ENCODE data around the gene UPF3A. TPM values are rescaled to one million over a fixed set of nuclear protein-coding genes. Genes with fewer than 3 reads are reported as not detected.

Gene UPF3A
- total RNA-seq, 2 experiments from 2014 or later, result 63.8 to 68.7 TPM

GRCh38 chr13:114269281-114269770, 12.1 kb upstream of the UPF3A start:
- Mint-ChIP-seq H3K27me3 (no peaks in the 10 kb centered on the region), H3K27ac (no peak overlapping the region), H3K4me3 (no peak overlapping the region), H3K36me3 (peaks cover 50% of the 10 kb centered on the region), H3K9me3 (peaks cover 4% of the 10 kb centered on the region), H3K4me1 (peaks cover 12% of the 10 kb centered on the region)
- DNase-seq, result no peak
- no peak for ATAC-seq (ENCODE audit: low read depth)
- POLR2A ChIA-PET, result no interaction called here

- Mint-ChIP-seq H3K4me3 (no peak overlapping the region), H3K9me3 (peaks cover 4% of the 10 kb centered on the region), H3K27ac (no peak overlapping the region), H3K27me3 (no peaks in the 10 kb centered on the region), H3K36me3 (peaks cover 48% of the 10 kb centered on the region), H3K4me1 (peaks cover 10% of the 10 kb centered on the region)
- ATAC-seq (ENCODE audit: low read depth) (no peak), DNase-seq (no peak)
- POLR2A ChIA-PET, result no interaction called here
Measured at GRCh38 chr13:114272977-114273376, 8.4 kb upstream of the UPF3A start.

- no peaks in the 10 kb centered on the region for H3K9me3 Mint-ChIP-seq
- peaks cover 10% of the 10 kb centered on the region for H3K4me1 Mint-ChIP-seq
- peaks cover 35% of the 10 kb centered on the region for H3K36me3 Mint-ChIP-seq
- no peak for DNase-seq
- no peak for ATAC-seq (ENCODE audit: low read depth)
- H3K4me3 Mint-ChIP-seq, result no peak overlapping the region
- POLR2A ChIA-PET, result interaction anchor here (0.9 kb wide), 1 partner anchor 44 kb away, joined by 4 read pairs; no protein-coding TSS in a partner anchor
- H3K27ac Mint-ChIP-seq, result no peak overlapping the region
- H3K27me3 Mint-ChIP-seq, result no peaks in the 10 kb centered on the region
Measured at GRCh38 chr13:114275304-114275703, 6.1 kb upstream of the UPF3A start.

DNA sequence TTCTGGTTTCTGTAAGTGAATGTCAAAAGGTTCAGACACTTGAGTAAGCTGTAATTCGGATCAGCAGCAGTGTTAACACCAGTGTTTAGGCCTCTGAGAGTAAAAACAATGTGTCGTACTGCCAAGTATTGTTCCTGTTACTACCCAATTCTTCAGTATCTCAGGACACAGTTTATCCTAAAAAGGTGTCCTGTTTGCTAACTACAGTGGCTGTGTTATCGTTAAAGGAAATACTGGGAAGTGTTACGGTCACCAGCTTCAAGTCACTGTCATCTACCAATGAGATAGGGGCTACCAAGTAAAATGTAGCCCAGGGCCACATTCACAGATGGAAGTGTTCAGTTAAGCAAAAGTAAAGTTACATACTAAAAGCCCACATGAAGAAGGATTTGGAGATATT, 2.3 kb upstream of the UPF3A start:
- ATAC-seq (ENCODE audit: low read depth) (no peak), DNase-seq (no peak)
- Mint-ChIP-seq H3K4me3 (no peak overlapping the region), H3K36me3 (peaks cover 23% of the 10 kb centered on the region), H3K4me1 (peaks cover 25% of the 10 kb centered on the region), H3K27ac (peak overlapping the region; percentile 97), H3K27me3 (no peaks in the 10 kb centered on the region), H3K9me3 (no peaks in the 10 kb centered on the region)
- POLR2A ChIA-PET, result interaction anchor here (1.4 kb wide), 1 partner anchor 56 kb away, joined by 3 read pairs; no protein-coding TSS in a partner anchor

DNA sequence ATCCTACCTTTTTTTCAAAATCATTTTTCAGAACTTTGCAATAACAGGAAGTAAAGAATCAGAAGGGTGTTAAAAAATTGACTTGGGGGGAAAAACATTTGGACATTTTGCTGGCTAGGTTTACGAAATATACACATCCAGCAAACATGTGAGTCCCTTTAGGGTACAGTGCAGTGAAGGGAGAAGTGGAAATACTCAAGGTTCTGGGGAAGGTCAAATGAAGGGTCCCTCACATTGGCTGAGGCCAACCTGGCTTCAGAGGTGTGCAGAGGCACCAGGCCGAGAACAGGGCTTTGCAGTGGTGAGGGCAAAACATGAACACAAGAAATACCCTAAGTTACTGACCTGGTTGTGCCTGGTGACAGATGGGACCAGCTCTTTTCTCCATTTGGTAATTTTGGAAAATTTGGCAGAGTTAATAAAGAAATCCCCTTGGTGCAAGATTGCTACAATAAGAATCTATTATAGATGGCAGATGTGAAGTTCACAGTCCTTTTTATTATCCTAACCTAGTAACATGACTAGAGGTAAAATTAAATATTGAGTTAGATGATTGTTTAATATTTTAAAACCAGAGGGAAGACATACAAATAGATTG, 1.5 kb upstream of the UPF3A start:
- Mint-ChIP-seq H3K9me3 (no peaks in the 10 kb centered on the region), H3K27ac (peak overlapping the region; percentile 97), H3K36me3 (peaks cover 23% of the 10 kb centered on the region), H3K4me3 (peak overlapping the region; percentile 71), H3K27me3 (no peaks in the 10 kb centered on the region), H3K4me1 (peaks cover 26% of the 10 kb centered on the region)
- POLR2A ChIA-PET, result interaction anchor here (1.0 to 2.1 kb wide), 3 partner anchors 35 to 61 kb away, joined by 3 to 9 read pairs (median 4); no protein-coding TSS in a partner anchor
- DNase-seq (no peak), ATAC-seq (ENCODE audit: low read depth) (no peak)

DNA sequence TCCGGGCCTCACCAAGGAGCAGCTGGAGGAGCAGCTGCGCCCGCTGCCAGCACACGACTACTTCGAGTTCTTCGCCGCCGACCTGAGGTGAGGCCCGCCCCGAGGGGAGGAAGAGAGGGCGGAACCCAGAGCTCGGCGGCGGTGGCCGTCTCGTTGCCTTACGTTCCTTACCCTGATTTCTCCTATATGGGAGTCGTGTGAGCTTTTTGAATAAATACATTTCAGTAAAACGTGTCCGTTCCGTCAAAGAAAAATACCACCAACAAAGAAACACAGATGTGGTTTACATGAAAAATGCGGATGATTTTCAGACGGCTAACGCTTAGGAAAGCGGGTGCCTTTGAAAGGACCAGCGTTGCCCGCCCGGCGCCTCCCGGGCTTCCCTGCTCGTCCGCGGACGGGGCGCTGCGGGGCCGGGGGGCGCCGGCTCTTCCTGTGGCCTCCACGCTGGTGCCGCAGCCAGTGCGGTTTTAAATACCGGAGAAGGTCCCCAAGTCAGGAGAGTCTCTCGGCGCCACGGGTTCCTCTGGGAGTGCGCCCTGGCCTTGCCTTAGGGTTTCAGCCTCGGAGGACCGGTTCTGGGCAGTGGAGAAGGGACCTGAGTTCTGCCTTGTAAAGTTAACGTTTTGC, 755 bp downstream of the UPF3A start:
- DNase-seq (peak; percentile 63), ATAC-seq (ENCODE audit: low read depth) (peak; percentile 71)
- POLR2A ChIA-PET, result interaction anchor here (0.9 to 2.1 kb wide), 4 partner anchors 12 to 46 kb away, joined by 4 to 9 read pairs (median 6); partner anchors contain the start of gene CHAMP1
- H3K4me3 Mint-ChIP-seq, result peak overlapping the region; percentile 89
- peaks cover 29% of the 10 kb centered on the region for H3K4me1 Mint-ChIP-seq
- H3K27me3 Mint-ChIP-seq, result no peaks in the 10 kb centered on the region
- peaks cover 30% of the 10 kb centered on the region for H3K36me3 Mint-ChIP-seq
- H3K27ac Mint-ChIP-seq, result peak overlapping the region; percentile 97
- no peaks in the 10 kb centered on the region for H3K9me3 Mint-ChIP-seq

DNA sequence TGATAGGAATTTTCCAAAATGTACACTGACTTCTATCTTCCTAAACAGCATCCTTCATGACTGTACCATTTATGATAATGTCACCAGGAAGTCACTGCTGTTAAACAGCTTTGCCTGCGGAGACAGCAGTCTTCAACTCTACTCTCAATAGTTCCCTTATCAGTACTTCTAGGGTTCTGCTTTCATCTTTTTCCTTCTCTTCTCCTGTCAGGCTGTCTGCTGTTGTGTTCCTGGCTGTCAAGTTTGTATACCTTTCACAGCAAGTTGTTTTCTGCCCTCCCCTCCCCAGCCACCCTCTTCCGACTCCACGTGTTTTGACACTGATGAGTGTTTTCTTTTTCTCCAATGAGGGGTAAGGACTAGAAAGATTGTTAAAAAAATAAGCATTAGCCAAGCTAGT, 2.2 kb downstream of the UPF3A start:
- peaks cover 36% of the 10 kb centered on the region for H3K36me3 Mint-ChIP-seq
- POLR2A ChIA-PET, result no interaction called here
- peaks cover 32% of the 10 kb centered on the region for H3K4me1 Mint-ChIP-seq
- DNase-seq (no peak), ATAC-seq (ENCODE audit: low read depth) (no peak)
- no peaks in the 10 kb centered on the region for H3K27me3 Mint-ChIP-seq
- no peak overlapping the region for H3K27ac Mint-ChIP-seq
- H3K4me3 Mint-ChIP-seq, result peak overlapping the region; percentile 61
- H3K9me3 Mint-ChIP-seq, result no peaks in the 10 kb centered on the region

- no peaks in the 10 kb centered on the region for H3K27me3 Mint-ChIP-seq
- ATAC-seq (ENCODE audit: low read depth) (no peak), DNase-seq (no peak)
- no peaks in the 10 kb centered on the region for H3K9me3 Mint-ChIP-seq
- POLR2A ChIA-PET, result interaction anchor here (0.7 kb wide), 1 partner anchor 49 kb away, joined by 6 read pairs; no protein-coding TSS in a partner anchor
- H3K4me1 Mint-ChIP-seq, result peaks cover 28% of the 10 kb centered on the region
- peak overlapping the region; percentile 22 for H3K4me3 Mint-ChIP-seq
- H3K27ac Mint-ChIP-seq, result no peak overlapping the region
- peaks cover 40% of the 10 kb centered on the region for H3K36me3 Mint-ChIP-seq
Measured at GRCh38 chr13:114284680-114285079, 3.3 kb downstream of the UPF3A start.

DNA sequence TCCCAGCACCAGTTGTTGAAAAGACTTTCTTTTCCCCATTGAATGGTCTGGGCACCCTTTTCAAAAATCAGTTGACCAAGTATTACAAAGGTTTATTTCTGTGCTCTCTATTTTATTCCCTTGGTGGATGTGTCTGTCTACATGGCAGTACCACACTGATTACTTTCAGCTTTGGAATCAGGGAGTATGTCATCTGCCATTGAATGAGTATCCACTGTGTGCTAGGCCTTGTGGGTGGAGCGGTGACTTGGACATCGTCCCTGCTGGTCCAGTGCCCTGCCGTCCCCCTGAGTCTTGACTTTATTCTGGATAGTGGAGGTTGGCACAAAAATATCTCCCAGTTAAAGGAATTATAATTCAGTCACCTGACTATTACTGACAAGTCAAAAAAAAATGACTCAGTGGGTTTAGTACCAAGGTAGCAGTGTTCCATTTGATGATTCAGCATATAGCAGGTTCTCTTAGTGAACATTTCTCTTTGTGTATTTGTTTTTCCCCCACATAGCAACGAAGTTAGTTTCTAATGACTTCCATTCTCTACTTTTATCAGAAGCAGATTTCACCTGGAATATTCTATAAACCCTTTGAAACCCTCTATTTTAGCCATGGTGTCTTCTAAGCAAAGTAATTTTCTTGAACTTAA, 3.9 kb downstream of the UPF3A start:
- Mint-ChIP-seq H3K36me3 (peaks cover 41% of the 10 kb centered on the region), H3K4me1 (peaks cover 23% of the 10 kb centered on the region), H3K27ac (no peak overlapping the region), H3K4me3 (no peak overlapping the region), H3K9me3 (no peaks in the 10 kb centered on the region), H3K27me3 (no peaks in the 10 kb centered on the region)
- POLR2A ChIA-PET, result interaction anchor here (0.7 kb wide), 1 partner anchor 49 kb away, joined by 6 read pairs; no protein-coding TSS in a partner anchor
- no peak for ATAC-seq (ENCODE audit: low read depth)
- DNase-seq, result no peak

- Mint-ChIP-seq H3K4me3 (no peak overlapping the region), H3K27me3 (no peaks in the 10 kb centered on the region), H3K9me3 (no peaks in the 10 kb centered on the region), H3K27ac (no peak overlapping the region), H3K36me3 (peaks cover 44% of the 10 kb centered on the region), H3K4me1 (peaks cover 19% of the 10 kb centered on the region)
- ATAC-seq (ENCODE audit: low read depth), result no peak
- POLR2A ChIA-PET, result no interaction called here
- no peak for DNase-seq
Measured at GRCh38 chr13:114286808-114287207, 5.4 kb downstream of the UPF3A start.

DNA sequence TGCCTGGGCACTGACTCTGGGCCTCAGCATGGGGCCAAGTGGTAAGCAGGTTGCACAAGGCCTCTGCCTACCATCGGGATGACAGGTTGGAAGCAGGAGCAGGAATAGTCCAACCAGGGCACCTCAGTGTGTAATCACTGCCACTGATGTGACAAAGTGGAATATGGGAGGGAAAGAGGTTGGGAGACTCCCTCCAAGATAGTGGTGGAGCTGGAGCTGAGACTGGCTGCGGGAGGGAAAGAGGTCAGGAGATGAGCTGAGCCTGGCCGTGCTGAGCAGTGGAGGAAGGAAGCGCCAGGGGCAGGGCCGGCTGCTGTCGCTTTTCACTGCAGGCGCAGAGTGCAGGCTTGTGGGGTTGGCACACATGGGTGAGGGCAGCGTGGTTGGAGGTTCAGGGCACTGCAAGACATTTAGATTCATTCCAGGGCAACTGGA, 6.8 kb downstream of the UPF3A start:
- ATAC-seq (ENCODE audit: low read depth) (no peak), DNase-seq (no peak)
- POLR2A ChIA-PET, result no interaction called here
- no peaks in the 10 kb centered on the region for H3K27me3 Mint-ChIP-seq
- H3K36me3 Mint-ChIP-seq, result peaks cover 47% of the 10 kb centered on the region
- H3K4me1 Mint-ChIP-seq, result peaks cover 15% of the 10 kb centered on the region
- peak overlapping the region; percentile 11 for H3K27ac Mint-ChIP-seq
- H3K9me3 Mint-ChIP-seq, result no peaks in the 10 kb centered on the region
- no peak overlapping the region for H3K4me3 Mint-ChIP-seq

DNA sequence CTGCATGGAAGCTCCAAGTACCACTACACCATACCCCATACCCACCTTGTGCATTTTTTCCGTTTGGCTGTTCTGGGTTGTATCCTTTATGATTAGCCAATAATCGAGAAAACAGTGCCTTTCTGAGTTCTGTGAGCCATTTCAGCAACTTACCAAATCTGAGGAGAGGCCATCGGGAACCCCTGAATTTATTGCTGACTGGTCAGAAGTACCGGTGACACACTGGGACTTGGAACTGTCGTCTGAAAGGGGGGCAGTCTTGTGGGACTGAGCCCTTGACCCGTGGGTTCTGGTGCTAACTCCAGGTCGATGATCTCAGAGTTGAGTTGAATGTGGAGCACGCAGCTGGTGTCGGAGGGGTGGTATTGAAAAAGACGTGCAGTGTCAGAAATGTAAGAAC, 15.0 kb downstream of the UPF3A start:
- Mint-ChIP-seq H3K4me1 (peaks cover 3% of the 10 kb centered on the region), H3K27ac (no peak overlapping the region), H3K9me3 (no peaks in the 10 kb centered on the region), H3K27me3 (no peaks in the 10 kb centered on the region), H3K36me3 (peaks cover 13% of the 10 kb centered on the region), H3K4me3 (no peak overlapping the region)
- DNase-seq, result no peak
- ATAC-seq (ENCODE audit: low read depth), result no peak
- POLR2A ChIA-PET, result no interaction called here

GRCh38 chr13:114296902-114297301, 15.5 kb downstream of the UPF3A start:
- no peak overlapping the region for H3K27ac Mint-ChIP-seq
- no peaks in the 10 kb centered on the region for H3K9me3 Mint-ChIP-seq
- POLR2A ChIA-PET, result no interaction called here
- H3K36me3 Mint-ChIP-seq, result peaks cover 16% of the 10 kb centered on the region
- H3K4me1 Mint-ChIP-seq, result peaks cover 2% of the 10 kb centered on the region
- no peak for DNase-seq
- H3K27me3 Mint-ChIP-seq, result no peaks in the 10 kb centered on the region
- ATAC-seq (ENCODE audit: low read depth), result no peak
- H3K4me3 Mint-ChIP-seq, result no peak overlapping the region
